HepG2 (cell line): ENCODE results near the gene MEMO1.

Source experiments
- AKNA ChIP-seq: sonication (generic); formaldehyde crosslinking; IDR thresholded peaks from 2 replicates; pipeline ENCODE4 v1.4.0; 2020; ENCODE audit warnings: missing genetic modification reagents, borderline replicate concordance
- ARID3A ChIP-seq: IDR thresholded peaks from 2 replicates; pipeline ENCODE4 v1.6.1; 2012; ENCODE audit warnings: low read depth, low read length, improper control_type of control experiment
- FOXP1 ChIP-seq, 2 experiments: fragments of 450-650 bp in 1 of 2; IDR thresholded peaks; 2 replicates each; pipeline ENCODE4 v1.6.1; 2017 to 2018; ENCODE audit warnings: antibody characterized with exemption in 1 of 2
- HNRNPH1 ChIP-seq: fragments of 200-400 bp; formaldehyde crosslinking; optimal IDR thresholded peaks from 2 replicates; pipeline ENCODE3; 2017; ENCODE audit warnings: mild to moderate bottlenecking, low read depth, low read length

- TF ChIP-seq AKNA (CRISPR knock-in tag): no peak
- no peak for TF ChIP-seq HNRNPH1
- no peak for TF ChIP-seq FOXP1 (IDR thresholded peaks at IDR 0.05)
- no peak for TF ChIP-seq FOXP1 (CRISPR knock-in tag; IDR thresholded peaks at IDR 0.05)
- no peak for TF ChIP-seq ARID3A
Observed at GRCh38 chr2:32005371-32005976, 5.3 kb downstream of the MEMO1 start.
